Measurements from ENCODE around the gene SAG. TPM values are rescaled to one million over a fixed set of nuclear protein-coding genes. Genes with fewer than 3 reads are reported as not detected.

SAG gene
- total and polyA plus RNA-seq, 9 of the 15 experiments (the other 6 are each of a cell fraction or from before 2014, with no cell fraction given) = 0.04 to 0.64 (median 0.31) TPM; not detected in 5

DNA sequence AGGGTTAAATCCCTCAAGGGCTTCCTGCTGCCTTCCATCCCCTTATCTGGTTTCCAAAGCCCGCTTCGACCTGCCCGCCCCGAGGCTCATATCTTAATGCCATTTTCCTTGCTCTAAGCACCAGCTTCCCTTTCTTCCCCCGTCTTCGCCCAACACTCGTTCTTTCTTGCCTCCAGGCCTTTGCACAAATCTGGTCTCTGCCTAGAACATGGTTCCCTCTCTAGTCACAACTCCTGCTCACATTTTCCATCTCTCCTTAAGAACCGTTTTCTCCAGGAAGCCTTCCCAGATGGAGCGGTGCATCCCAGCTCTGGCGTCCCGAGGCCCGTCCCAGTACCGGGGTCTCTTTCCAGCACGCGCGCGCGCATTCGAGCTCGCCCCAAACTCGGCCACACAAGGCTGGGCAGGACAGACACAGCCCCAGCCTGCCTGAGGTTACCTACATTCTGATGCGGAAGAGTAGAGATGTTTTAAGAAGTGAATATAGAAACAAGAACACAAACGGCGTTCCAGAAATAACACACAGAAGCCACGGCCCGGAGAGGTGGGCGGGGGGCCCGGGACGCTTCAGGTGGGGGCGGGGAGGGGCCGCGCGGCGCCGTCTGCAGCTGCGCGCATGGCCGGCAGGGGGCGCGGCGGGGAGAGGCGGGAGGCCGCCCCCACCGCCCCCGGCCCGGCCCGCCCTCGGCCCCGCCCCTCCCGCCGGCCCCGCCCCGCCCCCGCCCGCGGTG, 46.3 kb downstream of the SAG start, which contains the start of gene DGKD (continued):
- TF ChIP-seq, protein P1, sequence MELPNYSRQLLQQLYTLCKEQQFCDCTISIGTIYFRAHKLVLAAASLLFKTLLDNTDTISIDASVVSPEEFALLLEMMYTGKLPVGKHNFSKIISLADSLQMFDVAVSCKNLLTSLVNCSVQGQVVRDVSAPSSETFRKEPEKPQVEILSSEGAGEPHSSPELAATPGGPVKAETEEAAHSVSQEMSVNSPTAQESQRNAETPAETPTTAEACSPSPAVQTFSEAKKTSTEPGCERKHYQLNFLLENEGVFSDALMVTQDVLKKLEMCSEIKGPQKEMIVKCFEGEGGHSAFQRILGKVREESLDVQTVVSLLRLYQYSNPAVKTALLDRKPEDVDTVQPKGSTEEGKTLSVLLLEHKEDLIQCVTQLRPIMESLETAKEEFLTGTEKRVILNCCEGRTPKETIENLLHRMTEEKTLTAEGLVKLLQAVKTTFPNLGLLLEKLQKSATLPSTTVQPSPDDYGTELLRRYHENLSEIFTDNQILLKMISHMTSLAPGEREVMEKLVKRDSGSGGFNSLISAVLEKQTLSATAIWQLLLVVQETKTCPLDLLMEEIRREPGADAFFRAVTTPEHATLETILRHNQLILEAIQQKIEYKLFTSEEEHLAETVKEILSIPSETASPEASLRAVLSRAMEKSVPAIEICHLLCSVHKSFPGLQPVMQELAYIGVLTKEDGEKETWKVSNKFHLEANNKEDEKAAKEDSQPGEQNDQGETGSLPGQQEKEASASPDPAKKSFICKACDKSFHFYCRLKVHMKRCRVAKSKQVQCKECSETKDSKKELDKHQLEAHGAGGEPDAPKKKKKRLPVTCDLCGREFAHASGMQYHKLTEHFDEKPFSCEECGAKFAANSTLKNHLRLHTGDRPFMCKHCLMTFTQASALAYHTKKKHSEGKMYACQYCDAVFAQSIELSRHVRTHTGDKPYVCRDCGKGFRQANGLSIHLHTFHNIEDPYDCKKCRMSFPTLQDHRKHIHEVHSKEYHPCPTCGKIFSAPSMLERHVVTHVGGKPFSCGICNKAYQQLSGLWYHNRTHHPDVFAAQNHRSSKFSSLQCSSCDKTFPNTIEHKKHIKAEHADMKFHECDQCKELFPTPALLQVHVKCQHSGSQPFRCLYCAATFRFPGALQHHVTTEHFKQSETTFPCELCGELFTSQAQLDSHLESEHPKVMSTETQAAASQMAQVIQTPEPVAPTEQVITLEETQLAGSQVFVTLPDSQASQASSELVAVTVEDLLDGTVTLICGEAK (IDR thresholded peaks at IDR 0.05) = peak; percentile 52; the same call in 1 of the 2 replicates
- TF ChIP-seq, protein P1 (CRISPR knock-in tag; IDR thresholded peaks at IDR 0.05) = no peak
- no peak for TF ChIP-seq CHD2 (IDR thresholded peaks at IDR 0.05; ENCODE audit: low read depth, low read length)
- TF ChIP-seq ZNF75A (CRISPR knock-in tag; IDR thresholded peaks at IDR 0.05) = no peak
- TF ChIP-seq KLF13 (tag; IDR thresholded peaks at IDR 0.05; ENCODE audit: borderline replicate concordance, low read depth) = no peak
- no peak for TF ChIP-seq SP2 (IDR thresholded peaks at IDR 0.05; ENCODE audit: extremely low read depth, low read depth, low read length, poor library complexity, severe bottlenecking)
- TF ChIP-seq, protein P2, sequence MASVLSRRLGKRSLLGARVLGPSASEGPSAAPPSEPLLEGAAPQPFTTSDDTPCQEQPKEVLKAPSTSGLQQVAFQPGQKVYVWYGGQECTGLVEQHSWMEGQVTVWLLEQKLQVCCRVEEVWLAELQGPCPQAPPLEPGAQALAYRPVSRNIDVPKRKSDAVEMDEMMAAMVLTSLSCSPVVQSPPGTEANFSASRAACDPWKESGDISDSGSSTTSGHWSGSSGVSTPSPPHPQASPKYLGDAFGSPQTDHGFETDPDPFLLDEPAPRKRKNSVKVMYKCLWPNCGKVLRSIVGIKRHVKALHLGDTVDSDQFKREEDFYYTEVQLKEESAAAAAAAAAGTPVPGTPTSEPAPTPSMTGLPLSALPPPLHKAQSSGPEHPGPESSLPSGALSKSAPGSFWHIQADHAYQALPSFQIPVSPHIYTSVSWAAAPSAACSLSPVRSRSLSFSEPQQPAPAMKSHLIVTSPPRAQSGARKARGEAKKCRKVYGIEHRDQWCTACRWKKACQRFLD (CRISPR knock-in tag; IDR thresholded peaks at IDR 0.05) = no peak
- TF ChIP-seq, protein P3, sequence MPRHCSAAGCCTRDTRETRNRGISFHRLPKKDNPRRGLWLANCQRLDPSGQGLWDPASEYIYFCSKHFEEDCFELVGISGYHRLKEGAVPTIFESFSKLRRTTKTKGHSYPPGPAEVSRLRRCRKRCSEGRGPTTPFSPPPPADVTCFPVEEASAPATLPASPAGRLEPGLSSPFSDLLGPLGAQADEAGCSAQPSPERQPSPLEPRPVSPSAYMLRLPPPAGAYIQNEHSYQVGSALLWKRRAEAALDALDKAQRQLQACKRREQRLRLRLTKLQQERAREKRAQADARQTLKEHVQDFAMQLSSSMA (CRISPR knock-in tag; IDR thresholded peaks at IDR 0.05) = no peak
- TF ChIP-seq KAT8 (IDR thresholded peaks at IDR 0.05; ENCODE audit: low read depth) = no peak
- TF ChIP-seq, protein P4, sequence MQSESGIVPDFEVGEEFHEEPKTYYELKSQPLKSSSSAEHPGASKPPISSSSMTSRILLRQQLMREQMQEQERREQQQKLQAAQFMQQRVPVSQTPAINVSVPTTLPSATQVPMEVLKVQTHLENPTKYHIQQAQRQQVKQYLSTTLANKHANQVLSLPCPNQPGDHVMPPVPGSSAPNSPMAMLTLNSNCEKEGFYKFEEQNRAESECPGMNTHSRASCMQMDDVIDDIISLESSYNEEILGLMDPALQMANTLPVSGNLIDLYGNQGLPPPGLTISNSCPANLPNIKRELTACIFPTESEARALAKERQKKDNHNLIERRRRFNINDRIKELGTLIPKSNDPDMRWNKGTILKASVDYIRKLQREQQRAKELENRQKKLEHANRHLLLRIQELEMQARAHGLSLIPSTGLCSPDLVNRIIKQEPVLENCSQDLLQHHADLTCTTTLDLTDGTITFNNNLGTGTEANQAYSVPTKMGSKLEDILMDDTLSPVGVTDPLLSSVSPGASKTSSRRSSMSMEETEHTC (IDR thresholded peaks at IDR 0.05) = no peak
- TF ChIP-seq LCOR (CRISPR knock-in tag; IDR thresholded peaks at IDR 0.05) = no peak
- TF ChIP-seq RBM15 (IDR thresholded peaks at IDR 0.05; ENCODE audit: insufficient read depth, low read length) = no peak
- TF ChIP-seq TAL1 (IDR thresholded peaks at IDR 0.05) = peak; percentile 61; the same call in 1 of the 2 replicates
- no peak for TF ChIP-seq HMG20B (CRISPR knock-in tag; IDR thresholded peaks at IDR 0.05)
- TF ChIP-seq GABPA (tag; conservative IDR thresholded peaks at IDR 0.05; ENCODE audit: low read depth) = no peak
- TF ChIP-seq CHD1 (IDR thresholded peaks at IDR 0.05; ENCODE audit: low read length) = no peak
